Measurements from ENCODE around the gene CCL7.

Gene CCL7

DNA sequence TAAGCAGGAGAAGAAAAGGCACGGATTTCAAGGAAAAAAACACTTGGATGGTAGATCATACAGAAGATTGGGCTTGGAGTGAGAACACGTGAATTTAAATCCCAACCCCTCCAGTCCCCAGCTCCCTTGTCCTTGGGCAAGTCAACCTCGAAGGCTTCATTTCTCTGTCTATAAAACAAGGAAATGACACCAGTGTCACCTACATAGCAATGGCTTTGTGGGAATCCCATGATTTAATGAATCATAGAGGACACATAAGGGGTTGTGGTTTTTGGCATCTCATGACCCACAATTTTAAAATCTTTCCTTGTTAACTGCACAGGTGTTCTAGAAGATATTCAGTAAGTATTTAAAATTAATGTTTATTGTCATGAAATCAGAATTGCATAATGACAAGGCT lies 23.1 kb upstream of the CCL7 start:
- DNase-seq (ENCODE audit: low spot score): no peak

DNA sequence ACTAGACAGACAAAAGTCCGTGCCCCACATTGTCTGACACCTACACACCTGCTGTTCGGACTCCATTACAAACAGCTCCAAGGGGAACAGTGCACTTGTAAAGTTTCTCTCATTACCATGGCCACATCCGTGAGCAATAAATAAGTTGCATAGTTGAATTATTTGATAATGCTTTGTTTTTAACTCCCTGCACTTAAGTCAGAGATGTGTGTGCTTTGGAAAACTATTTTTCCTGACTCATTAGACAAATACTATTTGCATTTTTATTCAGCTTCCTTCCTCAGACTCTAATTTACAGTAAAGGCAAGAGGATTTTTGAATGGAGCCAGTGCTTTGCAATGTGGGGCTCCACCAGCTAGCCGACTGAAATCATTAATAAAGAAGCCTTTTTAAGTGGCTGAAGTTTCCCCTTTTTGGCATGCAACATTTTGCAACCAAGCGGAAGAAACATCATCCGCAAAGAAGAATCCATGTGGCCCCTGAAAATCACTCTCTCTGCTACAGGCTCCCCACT lies 21.5 kb upstream of the CCL7 start:
- DNase-seq (ENCODE audit: low spot score): peak; percentile 67

DNA sequence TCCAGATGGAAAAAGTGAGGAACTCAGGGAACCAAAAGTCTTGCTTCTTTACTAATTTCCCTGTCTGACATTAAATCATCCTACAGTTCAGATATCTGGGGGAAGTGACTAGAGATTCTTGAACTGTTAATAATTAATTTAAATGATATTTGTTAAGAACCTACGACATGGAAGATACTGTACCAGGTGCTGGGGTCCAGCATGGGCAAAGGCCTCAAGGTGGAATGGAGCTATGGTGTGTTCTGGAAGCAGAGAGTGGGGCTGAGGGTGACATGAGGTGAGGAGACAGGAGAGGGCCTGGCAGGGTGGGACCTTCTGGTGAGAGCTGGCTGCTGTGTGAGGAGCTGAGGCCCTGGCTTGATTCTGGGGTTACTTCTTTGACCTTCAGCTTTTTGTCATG lies 21.0 kb upstream of the CCL7 start:
- DNase-seq (ENCODE audit: low spot score): no peak

- DNase-seq (ENCODE audit: low spot score): no peak
These were observed 20.5 kb upstream of the CCL7 start for GRCh38 chr17:34249478-34249877.

DNA sequence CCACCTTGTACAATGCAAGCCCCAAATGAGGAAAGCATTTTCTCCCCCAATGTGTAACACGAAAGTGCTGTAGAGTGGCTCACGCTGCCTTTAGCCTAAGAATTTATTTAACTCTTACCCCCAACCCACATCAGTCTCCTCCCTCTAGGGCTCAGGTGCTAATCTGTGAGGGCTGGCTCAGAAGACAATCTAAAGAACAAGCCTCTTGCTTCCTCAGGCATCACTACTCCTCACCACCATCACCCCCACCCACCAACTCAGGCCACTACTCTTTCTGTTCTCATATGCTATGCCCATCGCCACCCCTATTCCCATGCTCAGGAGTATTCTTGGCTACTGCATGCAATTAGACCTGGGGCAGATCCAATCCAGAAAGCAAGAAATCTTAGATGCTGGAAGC lies 18.8 kb upstream of the CCL7 start:
- no peak for DNase-seq (ENCODE audit: low spot score)

DNA sequence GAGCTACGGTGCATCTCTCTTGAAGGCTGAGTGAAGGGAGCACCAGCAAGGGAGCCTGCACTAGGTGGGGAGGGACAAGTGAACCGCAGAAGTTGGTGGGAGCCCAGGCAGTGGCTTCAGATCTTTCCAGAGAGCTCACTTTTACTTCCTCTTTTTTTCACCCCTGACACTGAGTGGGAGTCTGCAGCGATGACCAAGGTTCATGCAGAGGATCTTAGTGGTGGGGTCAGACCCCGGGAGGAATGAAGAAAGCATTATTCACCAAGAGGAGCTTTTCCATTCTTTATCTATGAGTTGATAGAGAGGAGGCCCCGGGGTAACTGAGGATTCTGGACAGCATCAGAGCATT lies 18.0 kb upstream of the CCL7 start:
- DNase-seq (ENCODE audit: low spot score): no peak

DNA sequence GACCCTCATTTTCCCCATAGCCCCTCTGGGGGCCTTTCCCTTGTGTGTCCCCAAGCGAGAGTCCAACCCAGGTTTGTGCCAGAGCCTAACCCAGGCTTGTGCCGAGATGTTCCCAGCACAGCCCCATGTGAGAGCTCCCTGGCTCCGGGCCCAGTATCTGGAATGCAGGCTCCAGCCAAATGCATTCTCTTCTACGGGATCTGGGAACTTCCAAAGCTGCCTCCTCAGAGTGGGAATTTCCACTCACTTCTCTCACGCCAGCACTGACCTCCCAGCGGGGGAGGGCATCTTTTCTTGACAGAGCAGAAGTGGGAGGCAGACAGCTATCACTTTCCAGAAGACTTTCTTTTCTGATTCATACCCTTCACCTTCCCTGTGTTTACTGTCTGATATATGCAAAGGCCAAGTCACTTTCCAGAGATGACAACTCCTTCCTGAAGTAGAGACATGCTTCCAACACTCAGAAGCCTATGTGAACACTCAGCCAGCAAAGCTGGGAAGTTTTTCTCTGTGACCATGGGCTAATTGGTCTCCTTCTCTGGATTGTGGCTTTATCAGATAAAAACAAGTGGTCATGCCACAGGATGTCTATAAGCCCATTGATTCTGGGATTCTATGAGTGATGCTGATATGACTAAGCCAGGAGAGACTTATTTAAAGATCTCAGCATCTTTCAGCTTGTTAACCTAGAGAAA lies 17.4 kb upstream of the CCL7 start:
- DNase-seq (ENCODE audit: low spot score): peak; percentile 90

GRCh38 chr17:34253139-34253525 lies 16.9 kb upstream of the CCL7 start:
- no peak for DNase-seq (ENCODE audit: low spot score)

GRCh38 chr17:34254146-34254545 lies 15.9 kb upstream of the CCL7 start:
- DNase-seq (ENCODE audit: low spot score): peak; percentile 91

- DNase-seq (ENCODE audit: low spot score): peak; percentile 73
These were observed 15.2 kb upstream of the CCL7 start, which contains the start of gene CCL2 for GRCh38 chr17:34254651-34255380. Gene CCL2, plus strand, starts transcription at chr17:34255285. Its CDS starts 65 bp downstream, at chr17:34255350.

- DNase-seq (ENCODE audit: low spot score): no peak
These were observed 14.7 kb upstream of the CCL7 start for GRCh38 chr17:34255381-34255732.

- no peak for DNase-seq (ENCODE audit: low spot score)
These were observed 14.2 kb upstream of the CCL7 start for GRCh38 chr17:34255841-34256240.

GRCh38 chr17:34257299-34257985 lies 12.6 kb upstream of the CCL7 start:
- DNase-seq (ENCODE audit: low spot score): no peak

GRCh38 chr17:34257986-34258326 lies 12.1 kb upstream of the CCL7 start:
- no peak for DNase-seq (ENCODE audit: low spot score)

- peak; percentile 56 for DNase-seq (ENCODE audit: low spot score)
These were observed 10.9 kb upstream of the CCL7 start for GRCh38 chr17:34259146-34259545.

GRCh38 chr17:34260861-34261260 lies 9.2 kb upstream of the CCL7 start:
- DNase-seq (ENCODE audit: low spot score): no peak

DNA sequence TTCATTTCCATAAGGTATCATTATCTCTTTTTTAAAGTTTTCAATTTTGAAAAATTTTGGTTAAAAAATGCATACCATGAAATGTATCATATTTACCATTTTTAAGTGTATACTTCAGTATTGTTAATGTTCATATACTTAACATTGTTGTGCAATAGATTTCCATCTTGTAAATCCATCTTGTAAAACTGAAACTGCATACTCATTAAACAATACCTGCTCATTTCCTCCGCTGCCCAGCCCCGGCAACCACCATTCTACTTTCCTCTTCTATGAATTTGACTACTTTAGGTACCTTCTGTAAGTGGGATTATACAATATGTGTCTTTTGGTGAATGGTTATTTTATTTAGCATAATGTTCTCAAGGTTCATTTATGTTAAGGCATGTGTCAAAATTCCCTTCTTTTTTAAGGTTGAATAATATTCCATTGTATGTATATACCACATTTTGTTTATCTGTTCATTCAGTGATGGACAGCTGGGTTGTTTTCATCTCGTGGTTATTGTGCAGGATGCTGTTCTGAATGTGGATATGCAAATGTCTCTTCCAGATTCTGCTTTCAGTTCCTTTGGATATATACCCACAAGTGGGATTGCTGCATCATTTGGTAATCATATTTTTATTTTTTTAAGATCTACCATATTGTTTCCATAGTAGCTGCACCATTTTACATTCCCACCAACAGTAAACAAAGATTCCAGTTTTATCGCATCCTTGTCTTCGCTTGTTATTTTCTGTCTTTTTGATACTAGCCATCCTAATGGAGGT lies 8.3 kb upstream of the CCL7 start:
- DNase-seq (ENCODE audit: low spot score): no peak

- no peak for DNase-seq (ENCODE audit: low spot score)
These were observed 4.3 kb upstream of the CCL7 start for GRCh38 chr17:34265711-34266110.

GRCh38 chr17:34275881-34276280 lies 5.9 kb downstream of the CCL7 start:
- peak; percentile 89 for DNase-seq (ENCODE audit: low spot score)

DNA sequence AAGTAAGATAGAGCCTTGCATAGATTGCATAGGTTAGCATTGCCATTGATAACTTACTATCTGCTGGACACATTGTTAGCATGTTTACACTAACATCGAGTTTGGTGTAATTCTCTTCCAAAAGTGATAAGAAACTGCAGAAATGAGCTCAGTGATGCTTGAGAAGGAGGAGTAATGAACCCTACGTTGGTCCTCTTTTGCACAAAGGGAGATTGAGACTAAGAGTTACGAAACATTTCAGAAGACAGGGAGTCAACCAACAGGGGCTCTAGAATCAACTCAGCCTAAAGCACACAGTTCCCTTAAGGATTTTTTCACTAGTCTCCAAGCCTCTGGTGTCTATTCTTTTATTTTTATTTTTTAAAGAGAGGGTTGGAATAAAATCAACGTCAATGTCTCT lies 6.8 kb downstream of the CCL7 start:
- no peak for DNase-seq (ENCODE audit: low spot score)

- DNase-seq (ENCODE audit: low spot score): no peak
These were observed 13.6 kb downstream of the CCL7 start for GRCh38 chr17:34283571-34283970.

- no peak for DNase-seq (ENCODE audit: low spot score)
These were observed 15.3 kb downstream of the CCL7 start, which contains the start of gene CCL11 for GRCh38 chr17:34285286-34285792. Gene CCL11, plus strand, starts transcription at chr17:34285742. Its CDS starts 67 bp downstream, at chr17:34285809.

All from AG08395 (cell line).